PFSK-1 (cell line): Measurements from ENCODE around the gene PLCD1.

ENCODE experiments used
- POLR2AphosphoS5 ChIP-seq: IDR thresholded peaks from 2 replicates; pipeline ENCODE4 v1.6.1; 2012; ENCODE audit warnings: low read depth, mild to moderate bottlenecking, control low read depth, low read length, moderate library complexity
- REST ChIP-seq, 2 experiments: IDR thresholded peaks; 2 replicates each; pipeline versions ENCODE4 v1.6.1 to v1.8.0; 2011 to 2012; ENCODE audit warnings: low read depth in 2 of 2, low read length in 2 of 2, control low read depth in 1 of 2, inconsistent platforms in 1 of 2, mild to moderate bottlenecking in 1 of 2, moderate library complexity in 1 of 2; ENCODE audit not compliant: insufficient read depth in 1 of 2

- TF ChIP-seq POLR2AphosphoS5 = no peak
- TF ChIP-seq REST (IDR thresholded peaks at IDR 0.05; ENCODE audit: insufficient read depth in 1 of 2, low read depth in 2 of 2, low read length in 2 of 2) = no peak
Measured at GRCh38 chr3:38036286-38036685, 6.8 kb upstream of the PLCD1 start.
